ENCODE measurements around the gene MCCC1. TPM values are rescaled to one million over a fixed set of nuclear protein-coding genes. Genes with fewer than 3 reads are reported as not detected.

Gene MCCC1
- total and polyA plus RNA-seq, 7 donors, result 8.2 to 24.4 (median 15.6) TPM

DNA sequence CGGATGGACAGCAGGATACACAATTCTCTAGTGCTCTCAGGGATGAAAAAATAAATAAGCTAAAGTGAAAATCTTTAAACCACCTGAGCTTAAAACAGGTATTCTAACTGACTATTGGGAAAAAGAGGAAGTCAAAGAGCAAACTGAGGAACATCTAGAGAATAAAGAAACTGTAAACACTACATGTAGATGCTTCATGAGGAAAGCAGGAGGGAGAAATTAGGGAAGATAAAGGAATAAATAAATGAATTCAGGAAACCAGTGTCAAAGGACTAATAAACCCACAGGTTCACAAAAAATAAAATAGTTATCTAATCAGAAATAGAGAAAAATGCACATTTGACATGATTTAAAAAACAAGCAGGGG is 525 bp upstream of the MCCC1 start:
- Histone ChIP-seq H3K36me3 (ENCODE audit: insufficient read depth in 1 of 2, low read depth in 1 of 2) (peaks cover 0 to 20% of the 10 kb centered on the region in 2 donors), H3K27me3 (ENCODE audit: insufficient read depth in 3 of 3, low read length in 2 of 3) (no peaks in the 10 kb centered on the region), H3K9me3 (no peaks in the 10 kb centered on the region), H3K27ac (peak overlapping the region; percentile 89), H3K4me1 (peaks cover 12% of the 10 kb centered on the region), H3K4me3 (peak overlapping the region; percentile 93)
- intact Hi-C loops (cut with DNase I), result loop anchor here in 1 of 2 donors (5.0 kb wide), 1 partner anchor 118 kb away; the partner anchor contains the start of gene DCUN1D1
- DNase-seq, result no peak
- TF ChIP-seq, protein P1, sequence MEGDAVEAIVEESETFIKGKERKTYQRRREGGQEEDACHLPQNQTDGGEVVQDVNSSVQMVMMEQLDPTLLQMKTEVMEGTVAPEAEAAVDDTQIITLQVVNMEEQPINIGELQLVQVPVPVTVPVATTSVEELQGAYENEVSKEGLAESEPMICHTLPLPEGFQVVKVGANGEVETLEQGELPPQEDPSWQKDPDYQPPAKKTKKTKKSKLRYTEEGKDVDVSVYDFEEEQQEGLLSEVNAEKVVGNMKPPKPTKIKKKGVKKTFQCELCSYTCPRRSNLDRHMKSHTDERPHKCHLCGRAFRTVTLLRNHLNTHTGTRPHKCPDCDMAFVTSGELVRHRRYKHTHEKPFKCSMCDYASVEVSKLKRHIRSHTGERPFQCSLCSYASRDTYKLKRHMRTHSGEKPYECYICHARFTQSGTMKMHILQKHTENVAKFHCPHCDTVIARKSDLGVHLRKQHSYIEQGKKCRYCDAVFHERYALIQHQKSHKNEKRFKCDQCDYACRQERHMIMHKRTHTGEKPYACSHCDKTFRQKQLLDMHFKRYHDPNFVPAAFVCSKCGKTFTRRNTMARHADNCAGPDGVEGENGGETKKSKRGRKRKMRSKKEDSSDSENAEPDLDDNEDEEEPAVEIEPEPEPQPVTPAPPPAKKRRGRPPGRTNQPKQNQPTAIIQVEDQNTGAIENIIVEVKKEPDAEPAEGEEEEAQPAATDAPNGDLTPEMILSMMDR (IDR thresholded peaks at IDR 0.05), result no peak
- ATAC-seq, result no peak
- 3 to 8% (median 7%) methylated on average over 1 of the region's 1 CpG for WGBS, 3 donors

- intact Hi-C loops (cut with DNase I), result loop anchor here in 1 of 2 donors (5.0 kb wide), 1 partner anchor 116 kb away; the partner anchor contains the start of gene DCUN1D1
Measured at GRCh38 chr3:183098536-183099025, 715 bp downstream of the MCCC1 start.

DNA sequence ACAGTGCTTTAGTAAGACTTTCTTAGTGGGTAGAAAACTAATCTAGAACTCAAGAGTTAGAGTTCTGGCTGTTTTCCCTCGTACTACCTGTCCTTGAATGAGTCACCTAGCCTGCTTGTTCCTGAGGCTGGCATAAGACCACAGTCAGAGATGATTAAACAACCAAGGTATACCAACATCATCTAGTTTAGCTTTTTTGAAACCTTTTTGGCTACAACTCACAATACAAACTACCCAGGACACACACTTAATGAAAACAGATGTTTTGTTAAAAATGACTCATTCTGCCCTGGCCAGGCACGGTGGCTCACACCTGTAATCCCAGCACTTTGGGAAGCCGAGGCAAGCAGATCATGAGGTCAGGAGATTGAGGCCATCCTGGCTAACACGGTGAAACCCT is 4.6 kb downstream of the MCCC1 start:
- H3K9me3 ChIP-seq, result no peaks in the 10 kb centered on the region
- H3K4me1 ChIP-seq, result peaks cover 12% of the 10 kb centered on the region
- ATAC-seq (no peak), DNase-seq (no peak)
- intact Hi-C loops (cut with DNase I), result loop anchor here in 1 of 2 donors (5.0 kb wide), 1 partner anchor 112 kb away; the partner anchor contains the start of gene DCUN1D1
- H3K27ac ChIP-seq, result no peak overlapping the region
- TF ChIP-seq, protein P1 (IDR thresholded peaks at IDR 0.05), result no peak
- 83 to 92% (median 85%) methylated on average over 4 of the region's 4 CpGs for WGBS, 3 donors
- no peaks in the 10 kb centered on the region for H3K27me3 ChIP-seq (ENCODE audit: insufficient read depth in 3 of 3, low read length in 2 of 3)
- H3K36me3 ChIP-seq (ENCODE audit: insufficient read depth in 1 of 2, low read depth in 1 of 2), result peaks cover 3 to 66% of the 10 kb centered on the region in 2 donors
- H3K4me3 ChIP-seq, result no peak overlapping the region

More at GRCh38 chr3:183098536-183099025, 715 bp downstream of the MCCC1 start:
- TF ChIP-seq, protein P1 (IDR thresholded peaks at IDR 0.05), result no peak
- Histone ChIP-seq H3K9me3 (no peaks in the 10 kb centered on the region), H3K27me3 (ENCODE audit: insufficient read depth in 3 of 3, low read length in 2 of 3) (no peaks in the 10 kb centered on the region), H3K36me3 (ENCODE audit: insufficient read depth in 1 of 2, low read depth in 1 of 2) (peaks cover 0 to 29% of the 10 kb centered on the region in 2 donors), H3K4me1 (peaks cover 12% of the 10 kb centered on the region), H3K27ac (peak overlapping the region; percentile 89), H3K4me3 (peak overlapping the region; percentile 93)
- 6 to 10% (median 8%) methylated on average over 8 of the region's 8 CpGs for WGBS, 3 donors
- ATAC-seq (peak in 1 of 4 donors; percentile 24), DNase-seq (no peak)

DNA sequence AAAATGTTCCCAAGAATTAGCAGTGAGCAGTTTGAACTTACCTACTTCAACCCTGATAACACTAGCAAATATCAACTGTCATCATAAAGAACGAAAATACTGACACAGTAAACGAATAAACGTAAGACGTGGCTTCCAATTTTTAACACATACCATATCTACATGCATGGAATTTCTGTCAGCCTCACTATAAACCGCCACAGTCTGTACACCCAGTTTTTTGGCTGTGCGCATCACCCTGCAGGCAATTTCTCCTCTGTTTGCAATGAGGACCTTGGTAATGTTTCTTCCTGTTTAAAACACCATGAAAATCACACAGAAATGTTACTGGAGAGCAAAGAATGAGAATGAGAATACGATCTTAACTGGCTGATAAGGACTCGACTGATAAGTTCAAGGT is 7.0 kb downstream of the MCCC1 start:
- Histone ChIP-seq H3K36me3 (ENCODE audit: insufficient read depth in 1 of 2, low read depth in 1 of 2) (peaks cover 3 to 81% of the 10 kb centered on the region in 2 donors), H3K4me1 (no peaks in the 10 kb centered on the region), H3K27me3 (ENCODE audit: insufficient read depth in 3 of 3, low read length in 2 of 3) (no peaks in the 10 kb centered on the region), H3K9me3 (no peaks in the 10 kb centered on the region), H3K4me3 (no peak overlapping the region), H3K27ac (no peak overlapping the region)
- TF ChIP-seq, protein P1 (IDR thresholded peaks at IDR 0.05), result no peak
- intact Hi-C loops (cut with DNase I), result no loop called here
- ATAC-seq, result no peak
- no peak for DNase-seq
- WGBS, 3 donors, result 93 to 96% (median 94%) methylated on average over 8 of the region's 8 CpGs

GRCh38 chr3:183087184-183087583 is 12.1 kb downstream of the MCCC1 start:
- ATAC-seq (no peak), DNase-seq (no peak)
- 76 to 87% (median 82%) methylated on average over 2 of the region's 2 CpGs for WGBS, 3 donors
- TF ChIP-seq, protein P1 (IDR thresholded peaks at IDR 0.05), result no peak
- Histone ChIP-seq H3K4me3 (no peak overlapping the region), H3K27ac (no peak overlapping the region), H3K27me3 (ENCODE audit: insufficient read depth in 3 of 3, low read length in 2 of 3) (no peaks in the 10 kb centered on the region), H3K36me3 (ENCODE audit: insufficient read depth in 1 of 2, low read depth in 1 of 2) (peaks cover 4 to 89% of the 10 kb centered on the region in 2 donors), H3K9me3 (no peaks in the 10 kb centered on the region), H3K4me1 (no peaks in the 10 kb centered on the region)
- intact Hi-C loops (cut with DNase I), result no loop called here
